SK-N-SH (cell line): ENCODE measurements around the gene TRIP11. TPM values are rescaled to one million over a fixed set of nuclear protein-coding genes. Genes with fewer than 3 reads are reported as not detected.

Source experiments
- CTCF ChIA-PET: fragments of 300-600, 350-600 bp; formaldehyde crosslinking; extraction: SDS; loops from one replicate; lab custom pipeline; 2021; lab: Yijun Ruan, JAX
- POLR2A ChIA-PET: fragments of 350-600 bp; sonication (Branson Sonifier 250); formaldehyde crosslinking; extraction: SDS; loops from one replicate; lab custom pipeline; 2020; ENCODE audit warnings: antibody characterized with exemption, inconsistent platforms; lab: Yijun Ruan, JAX
- DNase-seq: peaks from one replicate; pipeline ENCODE4 v3.0.0; 2012
- H2AFZ ChIP-seq: fragments of 200-600 bp; sonication (generic); 2 replicates; pipeline ENCODE4 v1.8.1; 2016; ENCODE audit warnings: antibody characterized with exemption, mild to moderate bottlenecking, low read depth
- H3F3A ChIP-seq: fragments of 200-600 bp; sonication (generic); replicated peaks from 2 replicates; pipeline ENCODE3; 2016; ENCODE audit warnings: antibody characterized with exemption, mild to moderate bottlenecking; ENCODE audit not compliant: insufficient read depth
- H3K27ac ChIP-seq, 2 experiments: fragments of 200-500 bp in 1 of 2; fragments of 200-600 bp in 1 of 2; sonication (Bioruptor generic) in 1 of 2; sonication (generic), shearing (Covaris generic) in 1 of 2; 2 replicates each; pipeline versions ENCODE4 v1.5.1 to v1.6.1; 2014 to 2016; ENCODE audit warnings: low read depth in 2 of 2, inconsistent platforms in 1 of 2, low read length in 1 of 2, mild to moderate bottlenecking in 1 of 2, mixed read lengths in 1 of 2
- H3K27me3 ChIP-seq: fragments of 200-600 bp; sonication (generic), shearing (Covaris generic); 2 replicates; pipeline ENCODE4 v1.6.1; 2016; ENCODE audit warnings: mixed run types; ENCODE audit not compliant: insufficient read depth
- H3K36me3 ChIP-seq, 2 experiments: fragments of 200-500 bp in 1 of 2; fragments of 200-600 bp in 1 of 2; sonication (Bioruptor generic) in 1 of 2; sonication (generic) in 1 of 2; replicated peaks in 1 of 2; 2 replicates each; pipeline versions ENCODE3 to v1.5.1; 2014 to 2016; ENCODE audit warnings: low read length in 1 of 2, mild to moderate bottlenecking in 1 of 2; ENCODE audit not compliant: insufficient read depth in 2 of 2, control insufficient read depth in 1 of 2
- H3K4me1 ChIP-seq, 2 experiments: fragments of 200-500 bp in 1 of 2; fragments of 200-600 bp in 1 of 2; sonication (Bioruptor generic) in 1 of 2; sonication (generic), shearing (Covaris generic) in 1 of 2; 2 replicates each; pipeline versions ENCODE4 v1.5.1 to v1.6.1; 2014 to 2016; ENCODE audit warnings: low read depth in 1 of 2, low read length in 1 of 2, mixed run types in 1 of 2; ENCODE audit not compliant: insufficient read depth in 2 of 2, control insufficient read depth in 1 of 2
- H3K4me2 ChIP-seq: fragments of 200-600 bp; sonication (generic), shearing (Covaris generic); 2 replicates; pipeline ENCODE4 v1.6.1; 2017; ENCODE audit warnings: mixed run types
- H3K4me3 ChIP-seq, 2 experiments: fragments of 200-500 bp in 1 of 2; fragments of 200-600 bp in 1 of 2; sonication (Bioruptor generic) in 1 of 2; sonication (generic), shearing (Covaris generic) in 1 of 2; 2 replicates each; pipeline versions ENCODE4 v1.5.1 to v1.8.1; 2014 to 2016; ENCODE audit warnings: low read depth in 2 of 2, inconsistent platforms in 1 of 2, low read length in 1 of 2, mild to moderate bottlenecking in 1 of 2, mixed read lengths in 1 of 2, moderate library complexity in 1 of 2
- H3K79me2 ChIP-seq: fragments of 200-600 bp; sonication (generic); 2 replicates; pipeline ENCODE4 v1.8.1; 2017; ENCODE audit warnings: mild to moderate bottlenecking; ENCODE audit not compliant: insufficient read depth
- H3K9ac ChIP-seq: fragments of 200-600 bp; sonication (generic); 2 replicates; pipeline ENCODE4 v1.6.1; 2017; ENCODE audit warnings: mixed run types
- H3K9me2 ChIP-seq: fragments of 200-600 bp; sonication (generic); 2 replicates; pipeline ENCODE4 v1.6.1; 2017; ENCODE audit warnings: mixed run types
- H3K9me3 ChIP-seq: fragments of 200-600 bp; sonication (generic); 2 replicates; pipeline ENCODE4 v1.6.1; 2017; ENCODE audit warnings: mixed run types, mild to moderate bottlenecking, moderate library complexity
- H4K20me1 ChIP-seq: fragments of 200-600 bp; sonication (generic); 2 replicates; pipeline ENCODE4 v1.6.1; 2017; ENCODE audit warnings: mild to moderate bottlenecking, mixed run types; ENCODE audit not compliant: insufficient read depth
- CHD2 ChIP-seq: fragments of 150-350 bp; IDR thresholded peaks from 2 replicates; pipeline ENCODE4 v1.6.1; 2018; ENCODE audit warnings: low read length; ENCODE audit not compliant: partially characterized antibody
- CTCF ChIP-seq: fragments of 200-600 bp; sonication (generic); IDR thresholded peaks from 2 replicates; pipeline ENCODE4 v1.6.1; 2017; ENCODE audit warnings: antibody characterized with exemption, mild to moderate bottlenecking, moderate library complexity
- EP300 ChIP-seq, 2 experiments: IDR thresholded peaks; 2 replicates each; pipeline versions ENCODE4 v1.4.0 to v1.6.1; 2012; ENCODE audit warnings: borderline replicate concordance in 1 of 2, low read depth in 1 of 2, low read length in 1 of 2
- FOSL2 ChIP-seq: IDR thresholded peaks from 2 replicates; pipeline ENCODE4 v1.4.0; 2012; ENCODE audit warnings: low read depth, mild to moderate bottlenecking, moderate library complexity, borderline replicate concordance
- FOXM1 ChIP-seq: IDR thresholded peaks from 2 replicates; pipeline ENCODE4 v1.4.0; 2012; ENCODE audit warnings: low read depth, mild to moderate bottlenecking
- GABPA ChIP-seq: IDR thresholded peaks from 2 replicates; pipeline ENCODE4 v1.4.0; 2012; ENCODE audit warnings: low read depth, mild to moderate bottlenecking
- JUND ChIP-seq: IDR thresholded peaks from 2 replicates; pipeline ENCODE4 v1.4.0; 2012
- MEF2A ChIP-seq: IDR thresholded peaks from 2 replicates; pipeline ENCODE4 v1.4.0; 2012; ENCODE audit warnings: low read depth, borderline replicate concordance
- MXI1 ChIP-seq: IDR thresholded peaks from 2 replicates; pipeline ENCODE4 v1.6.1; 2012; ENCODE audit warnings: mild to moderate bottlenecking, low read depth, low read length, improper control_type of control experiment
- NRF1 ChIP-seq: IDR thresholded peaks from 2 replicates; pipeline ENCODE4 v1.6.1; 2012; ENCODE audit warnings: low read depth, mild to moderate bottlenecking, low read length
- RCOR1 ChIP-seq: fragments of 150-350 bp; IDR thresholded peaks from 2 replicates; pipeline ENCODE4 v1.6.1; 2017; ENCODE audit warnings: antibody characterized with exemption, low read length
- RFX5 ChIP-seq: IDR thresholded peaks from 2 replicates; pipeline ENCODE4 v1.6.1; 2012; ENCODE audit warnings: mild to moderate bottlenecking, improper control_type of control experiment, low read length
- RXRA ChIP-seq: IDR thresholded peaks from 2 replicates; pipeline ENCODE4 v1.4.0; 2012; ENCODE audit warnings: low read depth, mild to moderate bottlenecking, borderline replicate concordance
- SIN3A ChIP-seq: IDR thresholded peaks from 2 replicates; pipeline ENCODE4 v1.6.1; 2012; ENCODE audit warnings: low read depth, mild to moderate bottlenecking, low read length, moderate library complexity, borderline replicate concordance
- SMC3 ChIP-seq: IDR thresholded peaks from 2 replicates; pipeline ENCODE4 v1.6.1; 2012; ENCODE audit warnings: low read depth, low read length, improper control_type of control experiment
- TAF1 ChIP-seq: IDR thresholded peaks from 2 replicates; pipeline ENCODE4 v1.6.1; 2012; ENCODE audit warnings: low read depth, mild to moderate bottlenecking, low read length, moderate library complexity, borderline replicate concordance
- USF2 ChIP-seq: fragments of 150-350 bp; IDR thresholded peaks from 2 replicates; pipeline ENCODE4 v1.6.1; 2017; ENCODE audit warnings: antibody characterized with exemption, low read length, low read depth, borderline replicate concordance
- YY1 ChIP-seq: IDR thresholded peaks from 2 replicates; pipeline ENCODE4 v1.4.0; 2012; ENCODE audit warnings: low read depth, mild to moderate bottlenecking
- ZBTB33 ChIP-seq: IDR thresholded peaks from 2 replicates; pipeline ENCODE4 v1.4.0; 2012; ENCODE audit warnings: low read depth, borderline replicate concordance
- WGBS: methylation state at CpG from one replicate; pipeline ENCODE4 v1.1.6; 2017; ENCODE audit warnings: low lambda C conversion rate; 5-methylcytosine and 5-hydroxymethylcytosine counted together
- polyA plus RNA-seq, 3 experiments: library from polyadenylated mRNA; depleted of rRNA; stranded (reverse); fragments of >200 nt; gene quantifications; 2 replicates each; pipeline ENCODE4 v1.2.3, GENCODE V29; 2012
- TF ChIP-seq, protein P1 (sequence below): IDR thresholded peaks from 2 replicates; pipeline ENCODE4 v1.4.0; 2012; ENCODE audit warnings: low read depth
- TF ChIP-seq, protein P2 (sequence below): IDR thresholded peaks from 2 replicates; pipeline ENCODE4 v1.4.0; 2012; ENCODE audit warnings: low read depth, borderline replicate concordance
- TF ChIP-seq, protein P3 (sequence below): IDR thresholded peaks from 2 replicates; pipeline ENCODE4 v1.6.1; 2012; ENCODE audit warnings: mild to moderate bottlenecking, low read depth, low read length, moderate library complexity

TRIP11 gene
- polyA plus RNA-seq (2012; rRNA removed): 4.6 and 7.2 TPM in 2 replicates
- 7.1 and 7.7 TPM in 2 replicates for polyA plus RNA-seq (2012; cell fraction: cytosol; rRNA removed)
- 2.8 and 5.8 TPM in 2 replicates for polyA plus RNA-seq (2012; cell fraction: nucleus; rRNA removed)

- Histone ChIP-seq H2AFZ (peak within 1 kb of the TSS; percentile 80), H3K27me3 (no peaks in the 10 kb centered on the region), H3F3A (peaks cover 8% of the 10 kb centered on the region), H3K4me3 (peak within 1 kb of the TSS; percentile 83 to 92), H3K4me1 (peaks cover 7 to 12% of the 10 kb centered on the region in 2 experiments; a peak in 3 of 4 replicates), H3K27ac (peak within 1 kb of the TSS; percentile 96), H3K9me3 (no peaks in the 10 kb centered on the region), H3K4me2 (peak within 1 kb of the TSS; percentile 95), H4K20me1 (peaks cover 28% of the 10 kb centered on the region), H3K79me2 (peaks cover 61% of the 10 kb centered on the region), H3K36me3 (peaks cover 0 to 10% of the 10 kb centered on the region in 2 experiments), H3K9ac (peak within 1 kb of the TSS; percentile 94), H3K9me2 (no peaks in the 10 kb centered on the region)
- POLR2A ChIA-PET: interaction anchor here (1.5 to 2.2 kb wide), 4 partner anchors 16 to 82 kb away, joined by 5 to 13 read pairs (median 6); partner anchors contain the start of genes ATXN3, CPSF2 and NDUFB1
- peak; percentile 90 for DNase-seq
- CTCF ChIA-PET: interaction anchor here (0.9 to 1.7 kb wide), 5 partner anchors 10 to 67 kb away, joined by 3 to 4 read pairs (median 3); partner anchors contain the start of gene ATXN3
- under 1% methylated on average over 32 of the region's 57 CpGs for WGBS
- TF ChIP-seq ZBTB33 (no peak), RXRA (no peak), RCOR1 (no peak), MEF2A (no peak), MXI1 (peak; percentile 96), USF2 (no peak), RFX5 (no peak; the same call in 1 of the 2 replicates), FOXM1 (no peak), YY1 (peak; percentile 95), FOSL2 (no peak), CTCF (no peak), SMC3 (no peak), NRF1 (no peak; the same call in 1 of the 2 replicates), CHD2 (peak; percentile 53), JUND (0 out of 2 replicates have a peak, but pooled peaks have one; percentile 3), TAF1 (peak; percentile 91), GABPA (peak; percentile 79), EP300 (IDR thresholded peaks at IDR 0.05; ENCODE audit: borderline replicate concordance in 1 of 2, low read depth in 1 of 2, low read length in 1 of 2) (no peak), SIN3A (peak; percentile 87)
- TF ChIP-seq, protein P1, sequence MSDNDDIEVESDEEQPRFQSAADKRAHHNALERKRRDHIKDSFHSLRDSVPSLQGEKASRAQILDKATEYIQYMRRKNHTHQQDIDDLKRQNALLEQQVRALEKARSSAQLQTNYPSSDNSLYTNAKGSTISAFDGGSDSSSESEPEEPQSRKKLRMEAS: peak; percentile 75; the same call in 1 of the 2 replicates
- TF ChIP-seq, protein P2, sequence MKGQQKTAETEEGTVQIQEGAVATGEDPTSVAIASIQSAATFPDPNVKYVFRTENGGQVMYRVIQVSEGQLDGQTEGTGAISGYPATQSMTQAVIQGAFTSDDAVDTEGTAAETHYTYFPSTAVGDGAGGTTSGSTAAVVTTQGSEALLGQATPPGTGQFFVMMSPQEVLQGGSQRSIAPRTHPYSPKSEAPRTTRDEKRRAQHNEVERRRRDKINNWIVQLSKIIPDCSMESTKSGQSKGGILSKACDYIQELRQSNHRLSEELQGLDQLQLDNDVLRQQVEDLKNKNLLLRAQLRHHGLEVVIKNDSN: 0 out of 2 replicates have a peak, but pooled peaks have one; percentile 3
- TF ChIP-seq, protein P3, sequence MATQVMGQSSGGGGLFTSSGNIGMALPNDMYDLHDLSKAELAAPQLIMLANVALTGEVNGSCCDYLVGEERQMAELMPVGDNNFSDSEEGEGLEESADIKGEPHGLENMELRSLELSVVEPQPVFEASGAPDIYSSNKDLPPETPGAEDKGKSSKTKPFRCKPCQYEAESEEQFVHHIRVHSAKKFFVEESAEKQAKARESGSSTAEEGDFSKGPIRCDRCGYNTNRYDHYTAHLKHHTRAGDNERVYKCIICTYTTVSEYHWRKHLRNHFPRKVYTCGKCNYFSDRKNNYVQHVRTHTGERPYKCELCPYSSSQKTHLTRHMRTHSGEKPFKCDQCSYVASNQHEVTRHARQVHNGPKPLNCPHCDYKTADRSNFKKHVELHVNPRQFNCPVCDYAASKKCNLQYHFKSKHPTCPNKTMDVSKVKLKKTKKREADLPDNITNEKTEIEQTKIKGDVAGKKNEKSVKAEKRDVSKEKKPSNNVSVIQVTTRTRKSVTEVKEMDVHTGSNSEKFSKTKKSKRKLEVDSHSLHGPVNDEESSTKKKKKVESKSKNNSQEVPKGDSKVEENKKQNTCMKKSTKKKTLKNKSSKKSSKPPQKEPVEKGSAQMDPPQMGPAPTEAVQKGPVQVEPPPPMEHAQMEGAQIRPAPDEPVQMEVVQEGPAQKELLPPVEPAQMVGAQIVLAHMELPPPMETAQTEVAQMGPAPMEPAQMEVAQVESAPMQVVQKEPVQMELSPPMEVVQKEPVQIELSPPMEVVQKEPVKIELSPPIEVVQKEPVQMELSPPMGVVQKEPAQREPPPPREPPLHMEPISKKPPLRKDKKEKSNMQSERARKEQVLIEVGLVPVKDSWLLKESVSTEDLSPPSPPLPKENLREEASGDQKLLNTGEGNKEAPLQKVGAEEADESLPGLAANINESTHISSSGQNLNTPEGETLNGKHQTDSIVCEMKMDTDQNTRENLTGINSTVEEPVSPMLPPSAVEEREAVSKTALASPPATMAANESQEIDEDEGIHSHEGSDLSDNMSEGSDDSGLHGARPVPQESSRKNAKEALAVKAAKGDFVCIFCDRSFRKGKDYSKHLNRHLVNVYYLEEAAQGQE: 0 out of 2 replicates have a peak, but pooled peaks have one; percentile 53
Observed at GRCh38 chr14:92039719-92040430, at the start of gene TRIP11. Gene TRIP11 (minus strand): TSS chr14:92040059. CDS start chr14:92039685, 374 bp downstream.
